Adrenal gland (tissue), 12 donors: ENCODE data around the gene USP49. TPM values are rescaled to one million over a fixed set of nuclear protein-coding genes. Genes with fewer than 3 reads are reported as not detected.

Experiments used
- DNase-seq, 7 donors: peaks; one replicate each; pipeline ENCODE4 v3.0.0-alpha.2; 2019 to 2020
- H3K27ac ChIP-seq, 5 donors: fragments of 200-600 bp; sonication (generic) in 4 of 5; 1 replicate in 3 of 5; 2 replicates in 2 of 5; pipeline versions ENCODE4 v1.5.1 to v1.8.0; 2016 to 2020; ENCODE audit warnings: mild to moderate bottlenecking in 1 of 5
- H3K27me3 ChIP-seq: fragments of 200-600 bp; 2 replicates; pipeline ENCODE4 v1.8.0; 2021
- H3K36me3 ChIP-seq, 2 donors: fragments of 200-600 bp; replicated peaks in 1 of 2; 1 replicate in 1 of 2; 2 replicates in 1 of 2; pipeline versions ENCODE4 v1.5.1 to v1.8.0; 2018 to 2022
- H3K4me1 ChIP-seq, 2 donors: fragments of 200-600 bp; replicated peaks in 1 of 2; 1 replicate in 1 of 2; 2 replicates in 1 of 2; pipeline versions ENCODE4 v1.5.1 to v1.8.0; 2018 to 2021
- H3K4me3 ChIP-seq, 4 donors: fragments of 200-600 bp; sonication (generic) in 3 of 4; one replicate each; pipeline ENCODE4 v1.5.1; 2016 to 2018
- H3K9me3 ChIP-seq, 3 donors: fragments of 200-600 bp; sonication (generic) in 1 of 3; replicated peaks in 1 of 3; 1 replicate in 2 of 3; 2 replicates in 1 of 3; pipeline versions ENCODE4 v1.5.1 to v1.8.0; 2016 to 2021
- POLR2A ChIP-seq, 2 donors: fragments of 450-650 bp; IDR thresholded peaks; one replicate each; pipeline ENCODE4 v1.6.1; 2017; ENCODE audit warnings: antibody characterized with exemption in 2 of 2, mild to moderate bottlenecking in 2 of 2, moderate library complexity in 1 of 2
- WGBS, 4 donors: extraction: QIAGEN DNeasy Blood & Tissue Kit in 2 of 4; methylation state at CpG; one replicate each; pipeline versions ENCODE4 v1.1.5 to v1.1.7; 2013 to 2017; 5-methylcytosine and 5-hydroxymethylcytosine counted together
- intact Hi-C, 2 donors: fragments of 100-400 bp; cut with DNase I; formaldehyde crosslinking; loops; one replicate each; pipeline versions ENCODE4 v1.14.1 to v1.15.0; 2022 to 2023
- polyA plus RNA-seq, 3 donors: library from polyadenylated mRNA; stranded (reverse); fragments of 200-250 nt in 2 of 3; fragments of 350-450 nt in 1 of 3; fragmentation: Illumina TruSeq in 1 of 3; extraction: RNeasy Lipid Tissue Mini Kit (QIAGEN cat#74804) in 1 of 3; gene quantifications; one replicate each; pipeline ENCODE4 v1.2.3, GENCODE V29; 2013 to 2014
- small RNA-seq, 2 donors: library from RNA; depleted of rRNA; stranded (forward); fragments of <200 nt; gene quantifications; one replicate each; pipeline ENCODE3, GENCODE V24; 2016
- total RNA-seq, 9 donors: library from RNA; depleted of rRNA in 4 of 9; stranded (reverse); fragments of >200 nt in 4 of 9; fragments of 120-200 nt in 1 of 9; fragmentation: NEBNext Ultra II Directional in 1 of 9; extraction: Animal tissue kit (Norgen Biotek cat#: 25700) in 1 of 9; gene quantifications; one replicate each; pipeline versions ENCODE4 v1.1.0 to v1.2.4, GENCODE V29; 2013 to 2023
- TF ChIP-seq, protein P1 (sequence below), 6 experiments: fragments of 450-650 bp in 4 of 6; fragments of 200-600 bp in 2 of 6; sonication (generic) in 1 of 6; IDR thresholded peaks; 1 replicate in 5 of 6; 2 replicates in 1 of 6; pipeline versions ENCODE4 v1.5.1 to v1.8.0; 2016 to 2021; ENCODE audit warnings: antibody characterized with exemption in 6 of 6, mild to moderate bottlenecking in 2 of 6, moderate library complexity in 1 of 6
- donor health status: healthy with polysubstance abuse.
- donor health status: Bipolar disorder and iron deficiency.
- donor health status: DM: yes; HTN: yes; CAD: no.
- donor health status: DM: no; HTN: no; CAD: no.
- donor health status: DM: no; HTN: no; CAD: no.
- donor health status: DM: yes; HTN: yes; CAD: no.

USP49 gene
- total and polyA plus RNA-seq, 12 donors = 1.5 to 6.2 (median 3.4) TPM

GRCh38 chr6:41740366-41741162, 154.6 kb downstream of the USP49 start:
- Histone ChIP-seq H3K4me1 (peaks cover 0 to 5% of the 10 kb centered on the region in 2 donors), H3K27me3 (no peaks in the 10 kb centered on the region), H3K4me3 (no peak overlapping the region), H3K9me3 (no peaks in the 10 kb centered on the region), H3K27ac (no peak overlapping the region), H3K36me3 (no peaks in the 10 kb centered on the region)
- intact Hi-C loops = no loop called here
- no peak for DNase-seq
- TF ChIP-seq, protein P1, sequence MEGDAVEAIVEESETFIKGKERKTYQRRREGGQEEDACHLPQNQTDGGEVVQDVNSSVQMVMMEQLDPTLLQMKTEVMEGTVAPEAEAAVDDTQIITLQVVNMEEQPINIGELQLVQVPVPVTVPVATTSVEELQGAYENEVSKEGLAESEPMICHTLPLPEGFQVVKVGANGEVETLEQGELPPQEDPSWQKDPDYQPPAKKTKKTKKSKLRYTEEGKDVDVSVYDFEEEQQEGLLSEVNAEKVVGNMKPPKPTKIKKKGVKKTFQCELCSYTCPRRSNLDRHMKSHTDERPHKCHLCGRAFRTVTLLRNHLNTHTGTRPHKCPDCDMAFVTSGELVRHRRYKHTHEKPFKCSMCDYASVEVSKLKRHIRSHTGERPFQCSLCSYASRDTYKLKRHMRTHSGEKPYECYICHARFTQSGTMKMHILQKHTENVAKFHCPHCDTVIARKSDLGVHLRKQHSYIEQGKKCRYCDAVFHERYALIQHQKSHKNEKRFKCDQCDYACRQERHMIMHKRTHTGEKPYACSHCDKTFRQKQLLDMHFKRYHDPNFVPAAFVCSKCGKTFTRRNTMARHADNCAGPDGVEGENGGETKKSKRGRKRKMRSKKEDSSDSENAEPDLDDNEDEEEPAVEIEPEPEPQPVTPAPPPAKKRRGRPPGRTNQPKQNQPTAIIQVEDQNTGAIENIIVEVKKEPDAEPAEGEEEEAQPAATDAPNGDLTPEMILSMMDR (IDR thresholded peaks at IDR 0.05) = no peak
- no peak for TF ChIP-seq POLR2A (IDR thresholded peaks at IDR 0.05)
- 84 to 91% (median 88%) methylated on average over 9 to 13 of the region's 13 CpGs for WGBS, 4 donors

Small RNAs within 50 kb of the gene (small RNA-seq; reads per million reads assigned to genes)
- gene AL365205.2 = 0 reads per million in 2 donors
- gene AL365205.3 = 0 reads per million in 2 donors
- 0 reads per million in 2 donors for gene RF00019
- 0 to 0.12 reads per million in 2 donors for gene RF00393

Other genes starting within 250 kb of the USP49 start
- gene TFEB, start 159.8 kb downstream of the USP49 start, total RNA-seq = 10 to 100 TPM; 13.3 to 27.1 (median 20.3) TPM
- 10 to 100 TPM in 2 of 3 donors, 1 to 10 TPM in 1; 2.1 to 47.2 (median 18.4) TPM for gene TFEB, start 159.8 kb downstream of the USP49 start, polyA plus RNA-seq
- 1 to 10 TPM in 1 of 9 donors, under 1 TPM in 1, not detected in 7; 0.57 to 1.2 TPM for gene PGC, start 148.0 kb downstream of the USP49 start, total RNA-seq
- gene PGC, start 148.0 kb downstream of the USP49 start, polyA plus RNA-seq = 1 to 10 TPM in 2 of 3 donors, not detected in 1; 1.1 to 1.6 TPM
- gene FRS3, start 115.5 kb downstream of the USP49 start, total RNA-seq = 10 to 100 TPM in 1 of 9 donors, 1 to 10 TPM in 7, under 1 TPM in 1; 0.30 to 12.1 (median 5.2) TPM
- 10 to 100 TPM in 2 of 3 donors, 1 to 10 TPM in 1; 2.1 to 21.2 (median 14.0) TPM for gene FRS3, start 115.5 kb downstream of the USP49 start, polyA plus RNA-seq
- gene PRICKLE4, start 114.6 kb downstream of the USP49 start, total RNA-seq = 1 to 10 TPM in 6 of 9 donors, under 1 TPM in 2, not detected in 1; 0.28 to 7.1 (median 3.8) TPM
- gene PRICKLE4, start 114.6 kb downstream of the USP49 start, polyA plus RNA-seq = 1 to 10 TPM in 2 of 3 donors, not detected in 1; 3.6 to 5.3 TPM
- gene TOMM6, start 107.7 kb downstream of the USP49 start, total RNA-seq = 100 to 1,000 TPM; 146 to 349 (median 225) TPM
- 100 to 1,000 TPM; 272 to 507 (median 343) TPM for gene TOMM6, start 107.7 kb downstream of the USP49 start, polyA plus RNA-seq
- gene MED20, start 25.8 kb upstream of the USP49 start, total RNA-seq = 10 to 100 TPM in 8 of 9 donors, 1 to 10 TPM in 1; 8.2 to 36.5 (median 23.7) TPM
- gene MED20, start 25.8 kb upstream of the USP49 start, polyA plus RNA-seq = 10 to 100 TPM in 2 of 3 donors, 1 to 10 TPM in 1; 9.6 to 22.9 (median 12.5) TPM
- gene BYSL, start 26.1 kb upstream of the USP49 start, total RNA-seq = 10 to 100 TPM in 5 of 9 donors, 1 to 10 TPM in 4; 5.1 to 42.9 (median 14.5) TPM
- gene BYSL, start 26.1 kb upstream of the USP49 start, polyA plus RNA-seq = 10 to 100 TPM; 15.4 to 24.5 (median 17.3) TPM
- gene CCND3, start 46.4 kb upstream of the USP49 start, total RNA-seq = 100 to 1,000 TPM in 8 of 9 donors, 10 to 100 TPM in 1; 85.9 to 309 (median 166) TPM
- gene CCND3, start 46.4 kb upstream of the USP49 start, polyA plus RNA-seq = 100 to 1,000 TPM in 2 of 3 donors, 10 to 100 TPM in 1; 86.3 to 163 (median 135) TPM
- gene TAF8, start 155.1 kb upstream of the USP49 start, total RNA-seq = 10 to 100 TPM; 16.4 to 83.7 (median 30.2) TPM
- gene TAF8, start 155.1 kb upstream of the USP49 start, polyA plus RNA-seq = 10 to 100 TPM; 10.1 to 12.7 (median 12.5) TPM
- gene C6orf132, start 247.2 kb upstream of the USP49 start, total RNA-seq = 1 to 10 TPM in 6 of 9 donors, under 1 TPM in 3; 0.09 to 4.7 (median 1.7) TPM
- 1 to 10 TPM in 2 of 3 donors, under 1 TPM in 1; 0.49 to 1.4 (median 1.4) TPM for gene C6orf132, start 247.2 kb upstream of the USP49 start, polyA plus RNA-seq